Activated CD8-positive, alpha-beta memory T cell treated with anti-CD3 and anti-CD28 coated beads, Interleukin-2, amount 10 ng/mL, durations not matched to agents 7 days and 5 days (primary cell): ENCODE results near the gene LCN1. TPM values are rescaled to one million over a fixed set of nuclear protein-coding genes. Genes with fewer than 3 reads are reported as not detected.

ENCODE experiments used
- ATAC-seq: fragments of 150-1000 bp; cut with Tn5 transposase; one replicate; pipeline ENCODE4 v1.10.0; 2021; ENCODE audit warnings: moderate library complexity
- CTCF ChIA-PET: fragments of 350-600 bp; sonication (Branson Sonifier 250); formaldehyde crosslinking; loops from one replicate; lab custom pipeline; 2021; ENCODE audit warnings: antibody characterized with exemption; lab: Charles Lee
- DNase-seq: peaks from one replicate; pipeline ENCODE4 v3.0.0-alpha.2; 2020
- H3K27ac Mint-ChIP-seq: one replicate; pipeline ENCODE4 v1.8.0; 2021; ENCODE audit warnings: mild to moderate bottlenecking, mixed read lengths
- H3K27me3 Mint-ChIP-seq: one replicate; pipeline ENCODE4 v1.8.0; 2021; ENCODE audit warnings: mixed read lengths
- H3K36me3 Mint-ChIP-seq: one replicate; pipeline ENCODE4 v1.8.0; 2021; ENCODE audit warnings: mild to moderate bottlenecking, mixed read lengths
- H3K4me1 Mint-ChIP-seq: one replicate; pipeline ENCODE4 v1.8.0; 2021; ENCODE audit warnings: mixed read lengths
- H3K4me3 Mint-ChIP-seq: one replicate; pipeline ENCODE4 v1.8.0; 2021; ENCODE audit warnings: mild to moderate bottlenecking, moderate library complexity, mixed read lengths
- H3K9me3 Mint-ChIP-seq: one replicate; pipeline ENCODE4 v1.8.0; 2022; ENCODE audit warnings: low read depth, mixed read lengths
- total RNA-seq, 2 experiments: library from RNA; stranded (reverse); gene quantifications; one replicate each; pipeline ENCODE4 v1.2.3, GENCODE V29; 2021

LCN1 gene
- total RNA-seq, 2 experiments from 2014 or later: not detected

DNA sequence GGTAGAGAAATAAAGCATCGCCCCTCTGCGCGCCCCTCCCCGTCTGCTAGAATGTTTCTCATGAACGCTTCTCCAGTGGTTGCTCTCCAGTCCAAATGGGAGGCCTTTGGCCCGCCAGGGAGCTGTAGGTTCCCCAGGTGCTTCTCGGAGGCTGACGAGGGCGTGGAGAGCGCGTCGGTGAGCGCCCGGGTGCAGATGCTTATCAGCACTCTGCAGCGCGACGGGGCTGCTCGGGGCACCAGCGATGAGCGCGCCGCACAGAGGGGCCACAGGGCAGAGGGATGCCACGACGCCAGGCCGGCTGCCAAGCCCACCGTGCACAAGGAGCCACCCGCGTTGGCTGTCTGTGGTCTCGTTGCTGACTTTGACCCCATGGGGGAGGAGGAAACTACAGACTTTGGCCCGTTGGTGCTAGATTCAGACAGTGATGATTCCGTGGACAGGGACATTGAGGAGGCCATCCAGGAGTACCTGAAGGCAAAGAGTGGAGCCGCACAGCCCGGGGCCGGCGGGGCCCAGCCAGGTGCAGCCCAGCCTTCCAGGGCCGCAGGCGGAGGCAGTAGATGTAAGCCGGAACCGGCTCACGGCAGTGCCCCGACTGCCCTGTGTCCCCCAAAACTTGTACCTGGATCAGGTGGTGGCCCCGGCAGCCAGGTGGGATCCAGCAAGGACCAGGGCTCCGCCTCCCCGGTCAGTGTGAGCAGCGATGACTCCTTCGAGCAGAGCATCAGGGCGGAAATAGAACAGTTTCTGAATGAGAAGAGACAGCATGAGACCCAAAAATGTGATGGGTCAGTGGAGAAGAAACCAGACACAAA is 36.6 kb upstream of the LCN1 start:
- no peak for DNase-seq
- Mint-ChIP-seq H3K4me3 (no peak overlapping the region), H3K36me3 (no peaks in the 10 kb centered on the region), H3K27me3 (peaks cover 26% of the 10 kb centered on the region), H3K27ac (no peak overlapping the region), H3K9me3 (no peaks in the 10 kb centered on the region), H3K4me1 (no peaks in the 10 kb centered on the region)
- no peak for ATAC-seq
- CTCF ChIA-PET: no interaction called here

DNA sequence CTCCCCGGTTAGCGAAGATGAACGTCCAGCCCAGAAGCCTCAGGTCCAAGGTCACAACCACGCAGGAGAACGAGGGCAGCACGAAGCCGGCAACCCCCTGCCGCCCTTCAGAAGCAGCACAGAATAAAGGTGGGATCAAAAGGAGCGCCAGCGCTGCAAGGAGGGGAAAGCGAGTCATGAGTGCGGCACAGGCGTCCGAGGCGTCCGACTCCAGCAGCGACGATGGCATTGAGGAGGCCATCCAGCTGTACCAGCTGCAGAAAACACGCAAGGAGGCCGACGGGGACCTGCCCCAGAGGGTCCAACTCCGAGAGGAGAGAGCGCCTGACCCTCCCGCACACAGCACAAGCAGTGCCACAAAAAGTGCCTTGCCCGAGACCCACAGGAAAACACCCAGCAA is 35.9 kb upstream of the LCN1 start:
- Mint-ChIP-seq H3K36me3 (no peaks in the 10 kb centered on the region), H3K27me3 (peaks cover 26% of the 10 kb centered on the region), H3K9me3 (no peaks in the 10 kb centered on the region), H3K4me3 (no peak overlapping the region), H3K4me1 (no peaks in the 10 kb centered on the region), H3K27ac (no peak overlapping the region)
- DNase-seq (no peak), ATAC-seq (no peak)
- CTCF ChIA-PET: no interaction called here

DNA sequence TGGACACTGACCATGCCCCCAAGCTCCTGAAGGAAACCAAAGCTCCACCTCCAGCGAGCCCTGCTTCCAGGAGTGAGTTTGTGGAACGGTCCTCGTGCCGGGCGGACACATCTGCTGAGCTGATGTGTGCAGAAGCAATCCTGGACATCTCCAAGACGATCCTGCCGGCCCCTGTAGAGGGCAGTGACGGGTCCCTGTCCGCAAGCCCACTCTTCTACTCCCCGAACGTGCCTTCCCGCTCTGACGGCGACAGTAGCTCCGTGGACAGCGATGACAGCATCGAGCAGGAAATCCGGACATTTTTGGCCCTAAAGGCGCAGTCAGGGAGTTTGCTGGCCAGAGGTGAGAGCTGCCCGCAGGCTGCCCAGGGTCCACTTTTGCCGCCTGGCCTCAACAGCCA is 35.4 kb upstream of the LCN1 start:
- H3K36me3 Mint-ChIP-seq: no peaks in the 10 kb centered on the region
- CTCF ChIA-PET: no interaction called here
- no peak overlapping the region for H3K4me3 Mint-ChIP-seq
- no peaks in the 10 kb centered on the region for H3K9me3 Mint-ChIP-seq
- ATAC-seq: no peak
- H3K4me1 Mint-ChIP-seq: no peaks in the 10 kb centered on the region
- H3K27me3 Mint-ChIP-seq: peaks cover 23% of the 10 kb centered on the region
- no peak for DNase-seq
- H3K27ac Mint-ChIP-seq: no peak overlapping the region

DNA sequence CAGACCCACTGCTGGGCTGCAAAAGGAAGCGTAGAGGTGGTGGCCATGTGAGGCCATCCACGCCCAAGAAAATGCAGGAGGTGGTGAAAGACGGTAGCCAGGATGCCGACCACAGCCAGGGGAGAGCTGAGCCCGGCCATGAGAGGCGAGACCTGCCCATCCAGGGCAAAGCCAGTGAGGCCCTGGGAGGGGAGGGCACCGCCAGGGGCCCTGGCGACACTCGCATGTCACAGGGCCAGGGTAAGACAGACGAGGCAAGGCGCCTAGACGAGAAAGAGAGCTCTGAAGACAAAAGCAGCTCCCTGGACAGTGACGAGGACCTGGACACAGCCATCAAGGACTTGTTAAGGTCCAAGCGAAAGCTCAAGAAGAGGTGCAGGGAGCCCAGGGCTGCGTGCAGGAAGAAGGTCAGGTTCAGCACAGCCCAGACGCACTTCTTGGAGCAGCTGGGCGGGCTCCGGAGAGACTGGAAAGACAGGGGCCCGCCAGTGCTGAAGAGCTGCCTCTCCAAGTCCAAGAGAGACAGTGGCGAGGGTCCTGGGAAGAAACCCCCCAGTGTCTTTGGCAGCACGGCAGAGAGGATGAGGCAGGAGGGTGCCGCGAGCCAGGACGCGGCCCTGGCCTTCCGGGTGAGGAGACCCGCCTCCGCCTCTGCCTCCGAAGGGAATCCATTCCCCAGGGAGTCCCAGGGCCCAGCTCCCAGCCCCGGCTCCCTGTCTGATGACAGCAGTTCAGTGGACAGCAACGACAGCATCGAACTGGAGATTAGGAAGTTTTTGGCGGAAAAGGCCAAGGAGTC is 34.8 kb upstream of the LCN1 start:
- no peaks in the 10 kb centered on the region for H3K9me3 Mint-ChIP-seq
- no peak for ATAC-seq
- no peak overlapping the region for H3K4me3 Mint-ChIP-seq
- CTCF ChIA-PET: no interaction called here
- H3K27ac Mint-ChIP-seq: no peak overlapping the region
- no peaks in the 10 kb centered on the region for H3K36me3 Mint-ChIP-seq
- no peak for DNase-seq
- no peaks in the 10 kb centered on the region for H3K4me1 Mint-ChIP-seq
- H3K27me3 Mint-ChIP-seq: peaks cover 22% of the 10 kb centered on the region

DNA sequence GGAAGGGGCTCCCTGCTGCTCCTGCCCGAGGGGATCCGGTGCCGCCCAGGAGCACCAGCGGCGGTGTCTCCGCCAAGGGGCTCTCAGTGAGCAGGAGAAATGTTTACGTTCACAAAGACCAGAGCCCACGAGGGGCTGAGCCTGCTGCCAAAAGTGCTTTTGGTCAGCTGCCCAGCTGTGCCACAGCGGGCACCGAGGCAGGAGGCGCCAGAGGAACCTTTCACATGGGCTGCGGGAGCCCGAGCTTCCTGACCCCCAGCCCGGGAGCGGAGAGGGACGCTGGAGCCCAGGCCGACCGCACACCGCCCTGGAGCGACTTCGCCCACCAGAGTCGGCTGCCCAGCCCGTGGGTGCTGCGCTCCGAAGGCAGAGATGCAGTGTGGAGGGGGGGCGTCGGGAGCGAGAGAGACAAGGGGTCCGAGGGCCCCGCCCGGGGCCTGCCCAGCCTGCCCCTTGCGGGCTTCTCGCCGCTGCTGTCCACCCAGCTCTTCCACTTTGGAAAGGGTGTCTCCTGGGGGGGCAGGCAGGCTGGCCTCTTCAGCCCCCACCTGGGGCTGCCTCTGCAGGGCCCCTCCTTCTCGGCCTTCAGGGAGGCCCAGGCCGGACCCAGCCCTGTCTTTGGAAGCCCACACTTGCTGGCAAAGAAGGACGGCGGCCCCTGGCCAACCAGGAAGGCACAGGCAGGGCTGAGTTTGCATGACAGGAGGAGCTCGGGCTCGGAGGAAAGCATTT is 33.8 kb upstream of the LCN1 start:
- H3K4me3 Mint-ChIP-seq: no peak overlapping the region
- DNase-seq (no peak), ATAC-seq (no peak)
- no peaks in the 10 kb centered on the region for H3K36me3 Mint-ChIP-seq
- CTCF ChIA-PET: interaction anchor here (1.3 kb wide), 1 partner anchor 1457 kb away, joined by 5 read pairs; no protein-coding TSS in a partner anchor
- H3K27ac Mint-ChIP-seq: no peak overlapping the region
- no peaks in the 10 kb centered on the region for H3K9me3 Mint-ChIP-seq
- H3K4me1 Mint-ChIP-seq: no peaks in the 10 kb centered on the region
- peaks cover 13% of the 10 kb centered on the region for H3K27me3 Mint-ChIP-seq

DNA sequence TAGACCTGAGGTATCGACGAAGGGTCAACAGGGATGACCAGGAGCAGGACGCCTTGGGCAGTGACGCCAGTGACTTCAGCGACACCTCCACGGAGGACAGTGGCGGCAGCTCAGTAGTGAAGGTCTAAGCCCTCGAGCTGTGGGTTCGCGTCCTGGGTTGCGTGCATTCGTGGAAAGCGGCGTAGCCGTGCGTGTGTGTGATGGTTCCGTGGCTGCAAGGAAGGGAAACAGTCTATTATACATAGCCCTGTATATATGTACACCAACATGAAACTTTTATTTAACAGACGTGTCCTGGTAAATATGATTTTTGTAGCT is 33.3 kb upstream of the LCN1 start:
- H3K36me3 Mint-ChIP-seq: no peaks in the 10 kb centered on the region
- CTCF ChIA-PET: interaction anchor here (1.3 kb wide), 1 partner anchor 1457 kb away, joined by 5 read pairs; no protein-coding TSS in a partner anchor
- H3K27me3 Mint-ChIP-seq: peaks cover 12% of the 10 kb centered on the region
- H3K9me3 Mint-ChIP-seq: no peaks in the 10 kb centered on the region
- H3K27ac Mint-ChIP-seq: no peak overlapping the region
- no peaks in the 10 kb centered on the region for H3K4me1 Mint-ChIP-seq
- ATAC-seq: no peak
- H3K4me3 Mint-ChIP-seq: no peak overlapping the region
- no peak for DNase-seq

DNA sequence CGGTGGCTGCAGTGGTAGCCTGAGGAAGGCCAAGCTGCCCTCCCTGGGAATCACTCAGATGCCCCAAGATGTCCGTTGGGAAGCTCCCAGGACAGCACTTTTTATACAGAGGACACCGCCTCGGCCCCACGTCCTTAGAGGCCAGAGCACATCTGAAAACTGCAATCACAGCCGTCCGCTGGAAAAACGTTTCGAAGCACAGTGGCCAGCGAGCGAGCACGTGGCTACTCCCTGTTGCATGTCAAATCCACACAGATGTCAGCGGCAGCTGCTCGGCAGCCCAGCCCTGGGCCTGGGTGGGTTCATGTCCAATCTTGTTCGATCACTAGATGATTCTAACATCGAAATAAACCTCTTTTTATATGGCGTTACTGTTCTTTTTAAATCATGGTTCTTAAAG is 32.7 kb upstream of the LCN1 start:
- H3K4me3 Mint-ChIP-seq: no peak overlapping the region
- DNase-seq (no peak), ATAC-seq (no peak)
- CTCF ChIA-PET: interaction anchor here (1.3 kb wide), 1 partner anchor 1458 kb away, joined by 5 read pairs; no protein-coding TSS in a partner anchor
- H3K9me3 Mint-ChIP-seq: no peaks in the 10 kb centered on the region
- no peaks in the 10 kb centered on the region for H3K36me3 Mint-ChIP-seq
- no peak overlapping the region for H3K27ac Mint-ChIP-seq
- peaks cover 8% of the 10 kb centered on the region for H3K27me3 Mint-ChIP-seq
- no peaks in the 10 kb centered on the region for H3K4me1 Mint-ChIP-seq

DNA sequence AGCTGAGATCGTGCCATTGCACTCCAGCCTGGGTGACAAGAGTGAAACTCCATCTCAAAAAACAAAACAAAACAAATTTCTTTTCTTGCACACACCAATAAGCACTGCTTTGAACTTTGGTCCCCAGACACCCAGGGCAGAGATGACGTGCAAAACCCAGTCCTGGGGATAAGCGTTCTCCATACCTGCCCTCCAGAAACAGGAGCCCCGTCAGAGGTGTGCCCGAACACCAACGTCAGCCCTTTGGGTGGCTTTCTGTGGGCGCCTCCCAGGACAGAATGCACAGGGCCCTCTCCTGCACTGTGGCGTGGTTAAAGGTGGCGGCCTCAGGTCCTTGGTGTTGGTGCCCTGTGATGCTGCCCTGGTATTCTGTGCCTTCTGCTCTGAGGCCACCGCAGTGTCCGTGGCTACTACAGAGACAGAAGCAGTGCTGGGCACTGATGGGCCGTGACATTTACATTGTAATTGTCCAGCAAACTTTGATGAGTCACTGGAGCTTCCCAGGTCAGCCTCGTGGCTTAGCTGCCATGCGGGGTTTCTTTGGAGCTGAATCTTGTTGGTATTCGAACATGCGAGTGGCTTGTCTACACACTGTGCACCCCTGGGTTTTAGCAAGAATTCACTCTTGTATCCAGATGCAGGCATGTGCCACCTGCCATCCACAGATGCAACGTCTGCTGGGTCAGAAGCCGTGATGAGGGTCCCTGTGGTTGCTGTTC is 31.9 kb upstream of the LCN1 start:
- ATAC-seq (no peak), DNase-seq (no peak)
- H3K4me1 Mint-ChIP-seq: no peaks in the 10 kb centered on the region
- H3K36me3 Mint-ChIP-seq: no peaks in the 10 kb centered on the region
- CTCF ChIA-PET: no interaction called here
- no peak overlapping the region for H3K27ac Mint-ChIP-seq
- no peaks in the 10 kb centered on the region for H3K9me3 Mint-ChIP-seq
- H3K4me3 Mint-ChIP-seq: no peak overlapping the region
- H3K27me3 Mint-ChIP-seq: peaks cover 8% of the 10 kb centered on the region

DNA sequence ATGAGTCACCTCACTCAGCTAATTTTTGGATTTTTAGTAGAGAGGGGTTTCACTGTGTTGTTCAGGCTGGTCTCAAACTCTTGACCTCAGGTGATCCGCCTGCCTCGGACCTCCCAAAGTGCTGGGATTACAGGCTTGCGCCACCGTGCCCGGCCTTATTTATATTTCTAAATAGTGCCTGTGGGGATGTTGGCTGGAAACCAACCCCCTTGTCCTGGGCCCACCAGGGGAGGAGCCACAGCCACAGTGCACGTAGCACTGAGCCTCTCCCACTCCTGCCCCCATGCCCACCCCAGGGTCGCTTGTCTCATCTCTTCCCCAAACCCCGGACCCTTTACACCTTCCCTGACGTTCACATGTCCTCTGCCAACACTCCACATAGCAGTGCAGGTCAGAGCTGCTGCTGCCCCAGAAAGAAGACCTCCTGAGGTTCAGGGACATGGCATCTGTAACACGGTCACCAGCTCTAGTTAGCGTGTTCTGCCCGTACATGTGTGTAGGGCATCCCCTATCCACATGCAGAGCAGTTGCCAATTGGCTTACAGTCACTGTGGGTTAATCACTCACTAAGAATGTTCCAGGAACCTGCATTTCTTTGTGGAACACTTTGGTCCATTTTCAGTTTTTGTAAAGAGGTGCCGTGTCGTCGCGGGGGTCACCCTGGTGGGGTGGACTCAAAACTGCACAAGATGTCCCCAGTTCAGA is 30.9 kb upstream of the LCN1 start:
- Mint-ChIP-seq H3K36me3 (no peaks in the 10 kb centered on the region), H3K4me1 (no peaks in the 10 kb centered on the region), H3K9me3 (no peaks in the 10 kb centered on the region), H3K27ac (no peak overlapping the region), H3K4me3 (no peak overlapping the region), H3K27me3 (peaks cover 12% of the 10 kb centered on the region)
- no peak for DNase-seq
- CTCF ChIA-PET: interaction anchor here (1.4 kb wide), 1 partner anchor 10 kb away, joined by 4 read pairs; the partner anchor contains the start of gene MRPS2
- no peak for ATAC-seq

DNA sequence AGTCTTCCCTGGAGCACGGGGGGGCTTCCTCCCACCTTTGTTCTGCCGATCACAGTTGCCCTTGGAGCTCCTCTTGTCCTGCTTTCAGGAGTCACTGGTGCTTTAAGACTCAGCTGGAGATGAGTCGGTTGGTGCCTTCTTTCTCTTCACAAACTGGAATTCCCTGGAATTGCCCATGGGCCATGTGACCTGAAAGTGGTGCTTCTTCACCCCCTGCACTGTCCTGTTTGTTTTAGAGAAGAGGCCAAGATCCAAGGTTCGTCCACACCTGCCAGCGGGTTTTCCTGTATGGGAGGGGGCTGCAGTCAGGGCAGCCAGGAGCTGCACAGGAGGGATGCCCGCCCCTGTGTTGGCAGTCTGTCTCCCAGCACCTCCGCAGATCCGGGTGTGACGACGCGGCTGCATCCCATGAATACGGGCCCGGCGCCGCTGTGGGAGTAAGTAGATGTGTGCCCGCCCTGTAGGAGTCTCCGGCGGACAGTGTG is 30.2 kb upstream of the LCN1 start:
- Mint-ChIP-seq H3K4me3 (no peak overlapping the region), H3K27ac (no peak overlapping the region), H3K36me3 (no peaks in the 10 kb centered on the region), H3K9me3 (no peaks in the 10 kb centered on the region), H3K4me1 (no peaks in the 10 kb centered on the region), H3K27me3 (peaks cover 12% of the 10 kb centered on the region)
- no peak for DNase-seq
- no peak for ATAC-seq
- CTCF ChIA-PET: interaction anchor here (1.4 kb wide), 1 partner anchor 9 kb away, joined by 4 read pairs; the partner anchor contains the start of gene MRPS2

DNA sequence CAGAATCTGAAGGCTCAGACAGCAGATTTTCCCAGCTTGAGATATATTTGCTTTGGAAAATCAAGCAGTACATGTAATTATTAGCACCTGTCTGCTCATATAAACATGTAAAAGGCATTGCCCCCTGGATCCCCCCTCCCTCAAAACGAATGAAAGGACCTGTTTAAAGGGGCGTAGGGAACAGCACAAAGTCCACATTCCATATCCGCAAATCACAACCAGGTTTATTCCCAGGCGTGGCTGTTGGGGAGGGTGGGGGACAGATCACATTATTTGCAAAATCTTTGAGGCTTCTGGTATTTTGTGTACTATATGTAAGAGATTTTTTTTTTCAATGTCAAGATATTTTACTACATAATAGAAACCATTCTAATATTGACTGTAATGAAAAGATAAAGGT is 29.5 kb upstream of the LCN1 start:
- CTCF ChIA-PET: no interaction called here
- Mint-ChIP-seq H3K27ac (no peak overlapping the region), H3K27me3 (peaks cover 12% of the 10 kb centered on the region), H3K4me1 (no peaks in the 10 kb centered on the region), H3K9me3 (no peaks in the 10 kb centered on the region), H3K4me3 (no peak overlapping the region), H3K36me3 (no peaks in the 10 kb centered on the region)
- ATAC-seq (no peak), DNase-seq (no peak)

DNA sequence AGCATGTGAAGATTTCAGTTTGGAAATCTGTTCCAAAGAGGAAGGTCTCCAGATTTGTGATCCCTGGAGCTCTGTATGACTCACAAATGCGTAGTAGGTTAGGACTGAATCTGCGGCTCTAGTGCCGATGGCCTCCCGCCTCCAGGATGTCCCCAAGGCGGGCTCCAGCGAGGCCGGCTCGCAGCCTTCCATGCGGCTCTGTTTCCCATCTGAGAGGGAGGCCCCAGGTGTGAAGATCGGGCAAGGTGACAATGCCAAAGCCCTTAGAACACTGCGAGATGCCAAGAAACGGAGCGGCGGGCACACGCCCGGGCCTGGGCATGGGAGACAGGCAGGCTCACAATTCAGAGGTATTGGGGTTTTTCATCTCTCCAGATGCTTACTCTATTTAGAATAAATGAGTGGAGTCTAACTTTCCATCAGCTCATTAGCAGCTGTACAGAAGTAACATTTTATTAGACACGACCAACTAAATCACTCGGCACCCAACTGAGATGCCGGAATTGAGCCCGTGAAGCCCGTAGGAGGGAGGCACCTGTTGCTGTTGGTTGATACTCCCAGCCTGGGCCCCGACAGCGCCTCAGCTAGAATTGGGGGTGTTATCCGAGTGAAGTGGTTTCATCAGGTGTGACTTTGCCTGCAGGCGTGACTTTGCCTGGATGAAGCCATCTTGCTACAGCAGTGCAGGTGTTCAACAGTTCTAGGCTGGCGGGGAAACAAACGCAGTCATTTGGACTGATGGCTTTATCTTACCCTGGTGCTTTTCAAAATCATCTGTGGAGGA is 28.2 kb upstream of the LCN1 start:
- H3K27me3 Mint-ChIP-seq: peaks cover 12% of the 10 kb centered on the region
- no peak overlapping the region for H3K27ac Mint-ChIP-seq
- no peaks in the 10 kb centered on the region for H3K4me1 Mint-ChIP-seq
- CTCF ChIA-PET: interaction anchor here (1.3 to 1.5 kb wide), 2 partner anchors 10 to 12 kb away, joined by 3 to 4 read pairs; no protein-coding TSS in a partner anchor
- no peak overlapping the region for H3K4me3 Mint-ChIP-seq
- ATAC-seq: no peak
- no peak for DNase-seq
- no peaks in the 10 kb centered on the region for H3K36me3 Mint-ChIP-seq
- no peaks in the 10 kb centered on the region for H3K9me3 Mint-ChIP-seq
